HepG2 (cell line): ENCODE data around the gene ALPK3.

Experiments used
- ETV6 ChIP-seq: sonication (generic); formaldehyde crosslinking; conservative IDR thresholded peaks from 2 replicates; pipeline ENCODE4 v1.4.0; 2020; ENCODE audit warnings: missing genetic modification reagents
- SMAD1 ChIP-seq: sonication (generic); formaldehyde crosslinking; IDR thresholded peaks from 2 replicates; pipeline ENCODE4 v1.4.0; 2020; ENCODE audit warnings: missing genetic modification reagents, low read depth, mild to moderate bottlenecking, borderline replicate concordance
- ZNF230 ChIP-seq: sonication (generic); formaldehyde crosslinking; IDR thresholded peaks from 2 replicates; pipeline ENCODE4 v1.4.0; 2020; ENCODE audit warnings: mild to moderate bottlenecking, missing genetic modification reagents
- ZNF280B ChIP-seq: sonication (generic); formaldehyde crosslinking; IDR thresholded peaks from 2 replicates; pipeline ENCODE4 v1.5.0; 2020; ENCODE audit warnings: missing genetic modification reagents, mild to moderate bottlenecking, borderline replicate concordance

GRCh38 chr15:84913360-84913723, 96.2 kb downstream of the ALPK3 start:
- TF ChIP-seq ZNF280B (no peak), ETV6 (CRISPR knock-in tag) (no peak), SMAD1 (CRISPR knock-in tag) (no peak), ZNF230 (no peak)
